Measurements from ENCODE around the gene FBLN1.
A peak's percentile ranks its signal among the peaks of the same experiment; 100 is the strongest.
"Not testable (repeated sequence)": the region's sequence is repeated elsewhere in the genome, so short reads cannot be mapped to it uniquely, and the experiment has no call there.

The FBLN1 gene

DNA sequence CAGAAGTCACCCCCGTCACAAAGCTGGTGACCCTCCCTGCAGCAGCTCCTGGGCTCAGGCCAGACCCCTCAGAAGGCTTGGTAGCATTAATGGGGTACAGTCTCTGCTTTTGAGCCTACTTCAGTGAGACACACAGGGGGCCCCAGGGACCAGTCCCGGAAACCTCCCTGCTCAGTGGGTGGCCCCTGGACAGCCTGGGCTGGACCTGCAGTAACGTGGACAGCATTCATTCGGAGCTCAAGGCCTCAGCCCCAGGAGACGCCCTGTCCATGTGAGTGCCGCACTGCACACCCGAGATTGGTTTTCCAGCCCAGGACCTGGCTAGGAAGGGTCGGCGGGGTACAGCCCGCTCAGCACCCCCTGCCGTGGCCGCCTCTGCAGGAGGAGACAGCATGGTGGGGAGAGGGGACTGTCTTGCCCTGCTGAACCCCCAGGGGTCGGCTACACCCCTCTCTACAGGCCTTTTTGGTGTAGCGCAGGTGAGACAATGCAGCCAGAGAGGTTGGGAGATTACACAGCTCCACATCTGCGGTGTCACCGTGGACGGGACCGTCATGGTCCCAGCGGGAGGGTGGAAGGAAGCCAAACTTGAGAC lies 83.4 kb downstream of the FBLN1 start:
- DNase-seq = no peak

DNA sequence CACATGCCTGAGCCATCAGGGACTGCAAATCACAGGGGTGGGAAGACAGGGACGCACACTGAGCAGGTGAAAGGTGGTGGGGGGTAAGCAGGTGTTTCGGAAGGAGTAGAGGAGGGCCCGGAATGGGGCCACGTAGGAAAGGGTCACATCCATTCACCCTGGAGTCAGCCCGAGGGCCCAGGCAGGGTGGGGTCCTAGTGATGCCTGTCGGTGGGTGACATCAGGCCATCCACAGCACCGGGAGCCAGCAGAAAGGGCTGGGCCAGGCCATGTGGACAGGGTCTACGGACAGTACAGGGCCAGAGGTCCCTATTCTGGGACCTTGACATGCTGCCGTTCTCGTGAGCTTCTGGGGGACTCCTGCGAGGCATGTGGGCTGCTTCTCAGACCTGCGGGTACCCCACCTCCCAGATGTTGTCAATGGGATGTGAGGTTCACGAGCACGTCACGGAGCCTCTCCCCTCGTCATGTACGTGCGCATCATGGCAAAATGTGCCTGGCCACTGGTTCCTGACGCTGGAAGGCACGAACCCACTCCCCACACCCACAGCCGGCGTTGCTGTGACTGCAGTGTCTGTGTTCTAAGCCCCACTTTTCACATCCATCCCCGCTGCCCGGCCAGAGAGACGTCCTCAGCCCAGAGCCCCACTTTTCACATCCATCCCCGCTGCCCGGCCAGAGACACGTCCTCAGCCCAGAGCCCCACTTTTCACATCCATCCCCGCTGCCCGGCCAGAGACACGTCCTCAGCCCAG lies 84.1 kb downstream of the FBLN1 start:
- no peak for DNase-seq

DNA sequence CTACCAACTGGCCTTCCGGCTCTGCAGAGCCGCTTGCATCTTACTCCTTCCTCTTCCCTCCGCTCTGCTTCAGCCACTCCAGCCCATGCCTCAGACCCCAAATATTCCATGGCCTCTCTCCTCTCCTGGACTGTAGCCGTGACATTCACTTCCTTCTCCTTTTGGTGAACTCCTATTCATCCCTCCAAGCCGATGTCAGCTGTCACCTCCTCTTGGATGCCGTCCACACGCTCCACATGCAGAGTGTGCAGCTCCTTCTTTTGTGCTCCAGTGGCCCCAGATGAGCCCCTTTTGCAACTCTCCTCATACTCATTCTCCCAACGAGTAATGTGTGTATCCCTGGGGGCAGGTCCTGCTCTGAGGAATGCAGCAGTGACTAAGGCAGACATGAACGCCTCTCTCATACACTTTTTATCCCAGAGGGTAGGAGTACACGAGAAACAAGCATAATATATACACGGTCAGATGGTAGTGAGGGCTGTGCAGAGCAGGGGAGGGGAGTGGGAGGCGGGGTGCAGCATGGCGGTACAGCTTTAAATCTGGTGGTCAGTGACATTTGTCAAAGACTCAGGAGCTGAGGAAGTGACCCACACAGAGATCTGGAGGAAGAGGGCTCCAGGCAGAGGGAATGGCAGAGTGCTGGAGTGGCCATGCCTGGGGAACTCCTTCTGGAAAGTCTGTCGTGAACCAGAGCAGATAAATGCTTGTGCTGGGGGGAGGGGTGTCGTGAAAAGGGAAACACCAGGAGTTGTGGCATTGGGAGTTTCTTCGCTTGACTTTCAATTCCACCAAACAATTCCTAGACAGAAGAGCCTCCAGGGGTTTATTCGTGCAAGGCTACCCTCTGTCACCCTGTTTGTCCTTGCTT lies 85.2 kb downstream of the FBLN1 start:
- DNase-seq = no peak

DNA sequence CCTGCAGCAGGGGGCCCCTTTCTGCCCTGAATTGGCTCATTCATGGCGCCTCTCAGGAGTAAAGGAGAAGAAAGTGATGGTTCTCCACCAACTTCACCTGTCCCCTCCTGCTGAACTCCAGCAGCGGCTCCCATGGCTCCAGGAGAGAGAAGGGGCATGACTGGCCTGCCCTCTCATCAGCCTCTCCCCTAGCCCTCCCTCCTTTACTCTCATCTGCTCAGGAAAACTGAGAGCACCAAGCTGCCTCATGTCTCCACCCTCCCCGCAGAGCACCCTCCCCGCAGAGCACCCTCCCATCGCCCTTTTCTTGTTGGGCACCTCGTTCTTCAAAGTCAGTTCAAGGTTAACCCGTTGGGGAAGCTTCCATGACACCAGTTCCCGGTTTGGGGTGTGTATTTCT lies 86.9 kb downstream of the FBLN1 start:
- no peak for DNase-seq

DNA sequence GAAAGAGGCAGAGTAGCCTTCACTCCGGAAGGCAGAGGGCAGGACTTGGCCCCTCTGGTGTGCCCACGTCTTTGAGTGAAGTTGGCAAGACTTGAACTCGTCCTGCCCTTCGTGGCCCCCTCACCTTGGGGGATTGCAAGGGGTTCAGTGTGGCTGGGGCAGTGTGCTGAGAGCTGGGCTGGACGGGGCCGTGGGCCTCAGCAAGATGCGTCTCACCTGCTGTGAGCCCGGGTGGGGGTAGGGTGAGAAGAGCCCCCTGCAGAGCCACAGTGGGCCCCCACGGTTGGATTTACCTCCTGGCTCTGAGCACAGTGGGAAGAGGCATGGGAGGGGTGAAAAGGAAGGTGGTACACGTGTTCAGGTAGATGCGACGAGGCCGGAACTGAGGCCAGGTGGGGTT lies 87.6 kb downstream of the FBLN1 start:
- DNase-seq = no peak

DNA sequence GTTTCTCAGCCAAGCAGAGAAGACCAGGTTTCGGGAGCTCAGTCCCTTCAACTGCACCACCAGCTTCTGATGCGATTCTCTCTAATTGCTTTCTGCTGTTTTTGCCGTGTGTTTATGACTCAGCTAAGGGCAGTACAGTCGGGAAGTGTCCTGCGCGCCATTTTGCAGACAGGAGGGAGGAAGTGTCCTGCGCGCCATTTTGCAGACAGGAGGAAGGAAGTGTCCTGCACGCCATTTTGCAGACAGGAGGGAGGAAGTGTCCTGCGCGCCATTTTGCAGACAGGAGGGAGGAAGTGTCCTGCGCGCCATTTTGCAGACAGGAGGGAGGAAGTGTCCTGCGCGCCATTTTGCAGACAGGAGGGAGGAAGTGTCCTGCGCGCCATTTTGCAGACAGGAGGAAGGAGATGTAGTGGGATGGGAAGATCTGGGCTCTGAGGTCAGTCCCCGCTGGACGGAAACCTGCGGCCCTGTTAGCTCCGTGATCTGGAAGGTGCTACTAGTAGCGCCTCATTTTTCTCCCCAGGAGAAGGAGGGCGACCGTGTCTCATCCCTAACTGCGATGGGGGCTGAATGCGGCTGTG lies 89.0 kb downstream of the FBLN1 start:
- DNase-seq = not testable (repeated sequence)

DNA sequence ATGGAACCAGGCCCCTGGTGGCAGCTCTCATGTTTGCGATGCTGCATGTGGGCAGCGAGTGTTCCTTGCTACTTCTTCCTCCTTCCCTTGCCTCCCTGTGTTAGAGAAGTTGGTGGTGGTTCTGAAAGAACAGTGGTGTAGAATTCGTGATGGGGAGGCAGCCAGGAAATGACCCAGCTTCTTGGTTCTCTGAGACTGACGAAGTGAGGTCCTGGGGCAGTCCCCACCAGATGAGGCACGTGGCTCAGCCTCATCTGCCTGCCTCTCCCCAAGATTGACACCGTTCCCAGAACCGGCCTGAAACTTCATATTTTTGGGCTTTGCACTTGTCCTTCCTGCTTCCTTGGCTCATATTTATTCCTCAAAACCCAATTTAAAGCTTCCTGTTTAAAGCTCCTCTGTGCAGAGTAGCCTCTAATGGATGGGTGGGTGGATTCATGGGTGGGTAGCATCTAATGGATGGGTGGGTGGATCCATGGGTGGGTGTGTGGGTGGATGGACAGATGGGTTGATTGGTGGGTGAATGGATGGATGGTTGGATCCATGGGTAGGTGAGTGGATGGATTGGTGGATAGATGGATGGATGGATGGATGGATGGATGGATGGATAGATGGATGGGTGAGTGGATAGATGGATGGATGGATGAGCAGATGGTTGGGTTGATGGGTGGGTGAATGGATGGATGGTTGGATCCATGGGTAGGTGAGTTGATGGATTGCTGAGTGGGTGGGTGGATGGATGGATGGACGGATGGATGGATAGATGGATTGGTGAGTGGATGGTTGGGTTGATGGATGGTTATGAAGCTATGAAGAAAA lies 91.6 kb downstream of the FBLN1 start:
- DNase-seq = no peak

DNA sequence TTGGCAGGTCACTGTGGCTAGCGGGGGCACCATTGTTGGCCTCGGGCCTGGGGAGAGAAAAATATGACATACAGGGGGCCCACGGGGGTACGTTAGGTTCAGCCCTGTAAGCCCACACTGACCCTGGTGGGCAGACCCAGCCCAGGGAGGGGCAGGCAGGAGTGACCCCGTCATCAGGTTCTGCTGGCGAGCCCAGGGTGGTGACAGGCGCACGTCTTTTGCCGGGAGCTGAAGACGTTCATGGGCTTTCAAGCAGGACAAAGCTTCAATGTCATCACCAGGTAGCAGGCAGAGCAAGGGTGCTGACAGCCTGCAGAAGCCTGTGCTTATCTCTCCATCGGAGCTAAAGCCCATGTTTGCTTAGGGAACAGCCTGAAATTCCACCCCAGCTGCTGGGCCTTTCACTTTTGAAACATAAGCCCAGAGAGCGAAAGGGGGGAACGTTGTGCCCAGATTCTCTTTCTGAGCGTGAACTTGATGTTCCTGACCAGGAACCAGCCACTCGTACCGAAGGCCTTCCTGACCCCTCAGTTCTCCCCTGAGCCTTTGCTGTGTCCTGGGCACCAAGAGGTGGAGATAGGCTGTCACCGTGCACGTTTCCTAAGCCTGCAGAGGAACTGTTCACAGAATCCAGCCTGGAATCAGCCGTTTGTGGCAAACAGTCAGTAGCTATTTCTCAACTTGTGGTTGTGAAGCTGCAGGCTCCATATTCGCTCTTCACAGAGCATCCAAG lies 94.9 kb downstream of the FBLN1 start:
- no peak for DNase-seq

DNA sequence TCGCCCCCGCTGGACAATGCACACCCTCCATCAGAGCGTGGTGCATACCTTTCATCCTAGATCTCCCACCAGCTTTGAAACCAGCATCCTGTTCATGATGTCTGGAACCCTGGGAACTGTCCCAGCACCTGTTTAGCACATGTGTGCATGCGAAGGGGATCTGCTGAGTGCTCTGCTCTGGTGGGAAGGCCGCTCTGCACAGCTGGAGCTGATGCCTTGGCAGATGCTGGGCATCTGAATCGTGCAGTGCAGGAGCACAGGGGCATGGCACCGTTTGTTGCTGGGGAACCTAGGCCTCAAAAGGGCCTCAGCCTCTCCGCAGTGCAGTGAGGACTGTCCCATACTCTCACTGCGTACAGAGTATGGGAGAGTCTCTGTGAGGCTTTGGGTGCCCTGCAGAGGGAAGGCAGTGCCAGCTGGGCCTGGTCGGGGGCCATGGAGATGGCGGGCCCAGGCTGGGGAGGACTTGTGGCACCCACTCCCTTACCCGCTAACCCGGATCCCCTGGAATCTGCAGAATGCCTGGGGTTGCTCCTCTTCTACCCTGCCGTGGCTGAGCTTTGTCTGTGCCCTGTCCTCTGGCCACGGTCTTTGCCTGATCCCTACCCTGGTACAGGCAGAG lies 96.0 kb downstream of the FBLN1 start:
- no peak for DNase-seq

DNA sequence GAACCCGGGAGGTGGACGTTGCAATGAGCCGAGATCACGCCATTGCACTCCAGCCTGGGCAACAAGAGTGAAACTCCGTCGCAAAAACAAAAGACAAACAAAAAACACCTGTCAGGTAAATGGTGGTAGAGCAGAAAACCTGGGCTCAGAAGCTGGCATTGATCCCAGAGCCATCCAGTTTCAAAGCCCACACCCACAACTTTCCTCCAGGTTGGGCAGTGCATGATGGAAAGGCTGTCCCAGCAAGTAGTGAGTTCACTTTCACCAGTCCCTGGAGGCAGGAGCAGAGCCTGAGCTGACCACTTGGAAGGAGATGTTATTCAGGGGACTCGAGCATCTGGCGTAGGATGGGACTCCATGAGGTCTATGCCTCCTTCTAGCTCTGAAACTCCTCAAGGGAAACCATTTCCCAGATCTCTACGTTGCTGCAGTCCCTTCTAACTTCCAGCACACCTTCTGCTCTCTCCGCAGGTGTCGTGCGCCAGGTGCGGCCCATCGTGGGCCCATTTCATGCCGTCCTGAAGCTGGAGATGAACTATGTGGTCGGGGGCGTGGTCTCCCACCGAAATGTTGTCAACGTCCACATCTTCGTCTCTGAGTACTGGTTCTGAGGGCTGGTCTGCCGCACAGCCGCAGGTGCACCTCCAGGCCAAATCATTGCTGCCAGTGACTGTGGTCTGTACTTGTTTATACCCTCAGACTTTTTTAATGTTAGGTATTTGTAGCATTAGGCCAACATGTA lies 97.3 kb downstream of the FBLN1 start:
- DNase-seq = peak in 1 of 3 experiments; percentile 1

DNA sequence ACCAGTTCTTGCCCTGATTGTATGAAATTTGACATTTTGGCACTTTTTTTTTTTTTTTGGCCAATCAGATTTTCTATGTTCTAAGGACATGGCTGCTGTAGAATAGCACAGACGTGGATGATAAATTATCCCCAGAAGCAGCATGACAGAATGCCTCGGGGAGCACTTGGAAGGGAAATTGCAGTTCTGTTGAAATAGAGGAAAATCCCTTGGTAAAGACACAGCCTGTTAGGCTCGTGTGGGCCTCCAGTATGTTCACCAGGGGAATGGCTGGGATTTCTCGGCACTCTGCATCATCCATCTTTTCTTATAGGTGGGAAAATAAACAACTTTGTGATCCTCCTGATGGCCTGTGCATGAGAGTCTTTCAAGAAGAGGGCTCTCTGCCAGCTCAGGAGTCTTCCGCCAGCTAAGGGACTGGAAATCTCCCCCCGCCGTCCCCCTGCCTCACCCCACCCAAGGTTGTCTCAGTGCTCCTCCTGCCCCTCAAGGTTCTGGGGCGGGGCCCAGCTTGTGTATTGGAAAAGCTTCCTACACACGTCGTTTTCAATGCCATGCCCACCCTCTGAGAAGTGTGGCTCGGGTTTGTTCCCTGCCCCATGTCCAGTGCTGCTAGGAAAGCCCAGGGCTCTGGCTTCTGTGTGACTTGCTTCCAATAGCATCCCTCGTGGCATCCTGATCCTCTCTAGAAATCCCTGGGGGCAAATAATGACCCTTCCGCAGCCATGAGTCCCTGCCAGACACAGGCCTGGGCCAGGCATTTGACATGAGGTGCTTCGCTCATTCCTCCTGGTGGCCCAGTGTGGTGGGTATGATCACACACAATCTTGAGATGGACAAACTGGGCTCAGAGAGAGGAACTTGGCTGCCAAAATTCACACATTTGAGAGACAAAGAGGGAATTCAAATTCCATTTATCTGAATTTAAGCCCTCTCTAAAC lies 98.4 kb downstream of the FBLN1 start:
- DNase-seq = peak in 1 of 3 experiments; percentile 0

DNA sequence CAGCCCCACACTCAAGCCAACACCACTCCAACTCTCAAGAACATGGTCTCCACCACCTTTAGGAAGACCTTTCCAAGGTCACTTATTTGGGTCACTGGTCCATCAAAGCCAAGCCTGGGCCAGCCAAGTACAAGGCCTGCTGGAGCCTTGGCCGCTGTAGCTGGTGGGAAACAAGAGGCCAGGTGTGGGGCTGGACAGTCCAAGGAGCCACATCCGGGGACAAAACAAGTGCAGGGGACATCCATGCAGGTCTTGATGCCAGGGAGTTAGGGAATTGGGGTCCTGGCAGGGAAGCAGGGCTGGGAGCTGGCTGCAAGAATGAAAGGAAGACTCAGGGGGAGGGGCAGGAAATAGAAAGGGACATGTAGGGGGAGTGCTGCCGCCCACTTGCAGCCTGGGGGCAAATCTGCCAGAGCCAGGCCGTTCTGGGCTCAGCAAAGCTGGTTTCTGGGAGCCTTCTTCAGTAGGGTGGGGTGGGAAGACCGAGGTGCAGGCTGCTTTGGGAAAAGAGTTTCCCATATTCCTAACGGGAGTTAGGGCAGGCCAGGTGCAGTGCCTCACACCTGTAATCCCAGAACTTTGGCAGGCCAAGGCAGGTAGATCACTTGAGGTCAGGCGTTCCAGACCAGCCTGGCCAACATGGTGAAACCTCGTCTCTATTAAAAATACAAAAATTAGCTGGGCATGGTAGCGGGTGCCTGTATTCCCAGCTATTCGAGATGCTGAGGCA lies 99.5 kb downstream of the FBLN1 start:
- DNase-seq = no peak

DNA sequence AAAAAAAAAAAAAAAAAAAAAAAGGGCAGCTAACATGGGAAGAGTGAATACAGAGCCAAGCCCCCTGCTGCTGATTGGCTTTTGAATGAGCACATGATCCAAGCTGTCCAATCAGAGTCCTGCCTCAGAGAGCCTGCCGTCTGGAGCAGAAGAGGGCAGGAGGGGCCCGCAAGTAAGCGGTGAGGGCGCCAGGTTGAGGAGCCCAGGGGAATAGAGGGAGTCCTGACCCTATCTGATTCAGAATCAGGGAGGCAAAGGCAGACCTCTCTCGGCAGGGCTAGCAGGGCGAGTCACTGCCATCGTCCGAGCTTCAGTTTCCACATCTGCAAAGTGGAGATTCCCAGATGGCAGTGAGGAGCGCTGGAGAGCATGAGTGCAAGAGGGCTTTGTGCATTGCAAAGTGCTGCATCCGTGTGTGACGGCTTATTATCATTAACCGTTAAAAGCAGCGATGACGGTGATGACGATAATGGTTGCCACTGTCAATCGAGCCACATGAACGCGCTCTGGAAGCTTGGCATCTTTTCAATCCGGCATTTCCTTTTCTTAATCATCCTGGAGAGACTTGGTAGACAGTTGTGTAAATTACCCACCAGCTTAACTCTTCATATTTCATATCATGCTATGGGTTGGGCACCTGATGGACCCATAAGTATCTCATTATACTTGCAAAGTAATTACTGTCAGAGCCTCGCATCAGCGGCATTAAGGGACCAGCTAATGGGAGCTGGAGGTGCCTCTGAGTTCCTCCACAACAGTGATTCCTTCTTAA lies 100.3 kb downstream of the FBLN1 start:
- DNase-seq = peak in 2 of 3 experiments; percentile 1 to 31

DNA sequence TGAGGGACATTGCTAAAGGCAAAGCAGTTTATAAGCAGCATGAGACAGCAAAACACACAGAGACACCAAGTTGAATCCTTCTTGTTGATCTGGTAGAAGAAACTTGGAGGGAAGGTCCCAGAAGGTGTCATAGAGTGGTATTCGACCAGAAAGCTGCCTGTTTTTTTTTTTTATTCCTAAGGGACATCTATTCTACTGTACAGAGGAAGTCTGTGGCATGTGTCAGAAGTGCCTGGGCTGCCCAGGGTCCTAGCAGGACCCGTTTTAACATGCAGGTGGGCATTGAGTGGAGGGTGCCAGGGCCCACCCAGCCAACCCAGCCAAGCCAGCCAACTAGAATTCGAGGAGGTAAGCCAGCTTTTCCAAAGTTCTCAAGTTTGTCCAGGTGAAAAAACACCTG lies 100.9 kb downstream of the FBLN1 start:
- no peak for DNase-seq

DNA sequence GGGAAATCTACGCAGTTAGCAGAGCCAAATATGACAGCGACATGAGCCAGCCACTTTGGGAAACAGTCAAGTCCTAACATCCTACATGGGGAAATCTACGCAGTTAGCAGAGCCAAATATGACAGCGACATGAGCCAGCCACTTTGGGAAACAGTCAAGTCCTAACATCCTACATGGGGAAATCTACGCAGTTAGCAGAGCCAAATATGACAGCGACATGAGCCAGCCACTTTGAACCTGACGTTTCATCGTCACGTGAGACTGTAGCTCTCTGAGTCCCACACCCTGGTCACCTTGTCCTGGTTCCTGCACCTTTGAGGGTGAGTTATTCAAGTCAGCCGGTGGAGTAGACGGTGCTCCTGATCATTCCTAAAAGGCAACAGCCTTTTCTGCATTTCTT lies 105.4 kb downstream of the FBLN1 start:
- DNase-seq = not testable (repeated sequence)

DNA sequence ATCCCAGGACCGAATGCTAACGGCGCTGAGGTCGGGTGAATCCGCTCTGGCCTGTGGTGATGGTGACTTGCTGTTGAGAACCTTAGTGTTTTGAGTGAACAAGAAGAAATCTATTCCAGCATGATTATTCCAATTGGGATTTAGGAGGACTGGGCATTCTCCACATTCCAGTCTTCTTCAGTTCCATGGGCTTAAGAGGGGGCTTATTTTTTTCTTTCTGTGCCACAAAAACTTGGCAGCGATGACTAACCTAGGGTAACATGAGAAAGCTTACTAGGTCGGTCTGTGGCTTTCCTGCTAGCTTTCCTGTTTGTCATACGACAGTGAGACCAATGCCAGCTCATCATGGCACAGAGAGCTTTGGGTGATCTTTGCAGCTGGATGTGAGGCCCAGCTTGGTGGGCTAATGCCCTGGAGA lies 106.1 kb downstream of the FBLN1 start:
- DNase-seq = no peak

DNA sequence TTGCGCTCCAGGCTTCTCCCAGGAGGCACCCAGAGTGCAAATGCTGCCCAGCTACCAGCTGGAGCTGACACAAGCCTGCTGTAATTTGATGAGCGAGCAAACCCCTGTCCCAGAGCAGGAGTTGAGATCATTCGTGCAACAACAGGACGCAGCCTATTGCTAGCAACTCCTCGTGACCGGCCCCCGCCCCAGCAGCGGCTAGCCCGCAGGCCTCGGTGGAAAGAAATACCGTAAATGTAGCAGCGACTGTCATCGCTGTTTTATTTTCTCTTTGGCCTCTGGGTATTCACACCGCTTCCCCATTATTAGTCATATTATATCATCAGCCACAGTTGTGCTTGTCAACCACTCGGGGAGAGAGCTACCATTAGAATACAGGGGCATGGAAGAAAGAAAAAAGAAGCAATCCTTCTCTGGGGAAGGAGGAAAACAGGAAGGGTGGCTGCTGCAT lies 109.8 kb downstream of the FBLN1 start:
- no peak for DNase-seq

DNA sequence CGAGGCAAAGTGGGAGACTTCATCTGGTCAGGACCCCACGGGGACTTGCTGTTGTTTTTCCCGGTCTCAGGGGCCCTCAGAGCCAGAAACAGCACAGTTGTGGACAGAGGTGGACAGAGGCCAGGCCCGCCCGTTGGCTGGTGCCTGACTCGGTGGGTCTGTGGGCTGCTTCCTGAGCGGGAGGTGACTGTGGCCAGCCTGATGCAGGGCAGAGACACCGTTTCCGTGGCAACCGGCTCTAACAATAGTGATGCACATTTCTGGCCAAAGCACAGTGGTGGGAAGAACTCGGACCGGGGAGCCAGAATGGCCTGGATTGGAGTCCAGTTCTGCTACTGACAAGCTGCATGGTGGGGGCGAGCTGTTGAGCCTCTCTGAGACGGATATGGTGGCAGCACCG lies 110.3 kb downstream of the FBLN1 start:
- no peak for DNase-seq

All from NCI-H1417 (cell line).